ENCODE data around the gene KRT6B.
"Not testable (repeated sequence)": the region's sequence is repeated elsewhere in the genome, so short reads cannot be mapped to it uniquely, and the experiment has no call there.

The KRT6B gene

GRCh38 chr12:52469853-52470252, 17.9 kb upstream of the KRT6B start:
- DNase-seq (ENCODE audit: low read depth): no peak

DNA sequence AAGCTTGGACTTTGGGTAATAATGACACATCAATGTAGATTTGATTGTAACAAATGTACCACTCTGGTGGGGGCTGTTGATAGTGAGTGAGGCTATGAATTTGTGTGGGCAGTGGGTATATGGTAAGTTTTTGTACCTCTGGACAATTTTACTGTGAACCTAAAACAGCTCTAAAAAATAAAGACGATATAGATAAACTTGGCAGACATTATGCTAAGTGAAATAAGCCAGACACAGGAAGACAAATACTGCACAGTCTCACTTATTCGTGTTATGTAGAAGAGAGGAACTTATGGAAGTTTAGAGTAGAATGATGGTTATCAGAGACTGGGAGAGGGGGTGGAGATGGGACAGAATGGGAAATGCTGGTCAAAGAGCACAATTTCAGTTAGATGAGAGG, 13.0 kb upstream of the KRT6B start:
- no peak for DNase-seq (ENCODE audit: low read depth)

GRCh38 chr12:52461693-52462092, 9.7 kb upstream of the KRT6B start:
- DNase-seq (ENCODE audit: low read depth): no peak

DNA sequence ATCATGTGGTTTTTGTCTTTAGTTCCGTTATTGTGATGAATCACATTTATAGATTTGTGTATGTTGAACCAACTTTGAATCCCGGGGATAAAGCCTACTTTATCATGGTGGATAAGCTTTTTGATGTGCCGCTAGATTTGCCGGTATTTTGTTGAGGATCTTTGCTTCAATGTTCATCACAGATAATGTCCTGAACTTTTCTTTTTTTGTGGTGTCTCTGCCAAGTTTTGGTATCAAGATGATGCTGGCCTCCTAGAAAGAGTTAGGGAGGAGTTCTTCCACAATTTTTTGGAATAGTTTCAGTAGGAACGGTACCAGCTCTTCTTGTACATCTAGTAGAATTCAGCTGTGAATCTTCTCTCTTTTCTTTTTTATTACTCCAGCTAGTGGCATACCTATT, 6.9 kb upstream of the KRT6B start:
- no peak for DNase-seq (ENCODE audit: low read depth)

GRCh38 chr12:52455821-52456220, 3.9 kb upstream of the KRT6B start:
- DNase-seq (ENCODE audit: low read depth): no peak

DNA sequence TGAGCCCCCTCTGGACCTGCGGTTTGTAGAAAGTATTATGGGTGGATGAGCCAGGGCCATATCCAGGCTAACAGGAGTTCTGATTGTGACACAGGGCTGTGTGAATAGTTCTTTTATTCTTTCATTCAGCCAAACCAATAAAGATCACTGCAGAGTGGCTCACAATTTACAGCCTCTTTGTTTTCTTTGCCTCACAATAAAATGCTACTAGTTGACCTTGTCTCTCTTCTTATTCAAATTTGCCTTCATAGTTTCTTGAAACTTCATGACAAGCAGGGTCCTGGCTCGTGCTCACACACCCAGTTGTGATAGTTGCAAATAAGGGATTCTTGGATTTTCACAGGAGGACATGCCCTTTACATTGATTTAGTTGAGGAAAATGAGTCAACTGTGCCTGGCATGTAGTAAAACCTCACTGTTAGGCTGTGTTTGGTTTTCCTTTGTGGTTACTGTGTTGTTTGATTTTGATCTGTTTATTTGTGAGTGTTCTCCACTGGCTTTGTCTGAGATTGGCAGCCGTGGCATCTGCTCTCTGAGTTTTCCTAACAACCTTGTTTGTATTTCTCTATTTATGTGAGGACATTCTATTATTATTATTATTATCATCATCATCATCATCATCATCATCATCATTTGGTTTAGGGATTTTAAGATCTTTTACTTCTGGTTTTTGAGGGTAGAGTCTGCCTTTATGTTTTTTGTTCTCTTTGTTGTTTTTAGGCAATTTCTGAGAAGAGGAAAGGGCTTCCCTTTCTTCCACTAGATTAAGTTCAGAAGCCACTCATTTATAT, 2.7 kb upstream of the KRT6B start:
- no peak for DNase-seq (ENCODE audit: low read depth)

DNA sequence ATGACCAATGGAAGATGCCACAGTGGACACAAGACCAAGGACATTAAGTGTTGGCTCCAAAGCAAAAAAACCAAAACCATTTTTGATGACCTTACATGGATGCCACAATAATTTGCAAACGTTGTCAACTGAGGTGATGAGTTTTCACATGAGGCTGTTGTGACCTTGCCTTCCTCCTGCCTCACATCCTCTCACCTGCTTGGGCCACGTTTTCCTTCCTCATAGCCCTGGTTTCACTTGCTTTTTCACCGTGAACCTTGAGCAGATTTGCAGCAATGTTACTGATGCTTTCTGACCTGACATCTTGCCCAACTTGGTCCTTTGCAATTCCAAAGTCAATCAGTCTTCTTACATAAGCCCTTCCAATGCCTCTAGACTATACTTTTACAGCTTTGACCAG, 3.7 kb downstream of the KRT6B start:
- DNase-seq (ENCODE audit: low read depth): no peak

DNA sequence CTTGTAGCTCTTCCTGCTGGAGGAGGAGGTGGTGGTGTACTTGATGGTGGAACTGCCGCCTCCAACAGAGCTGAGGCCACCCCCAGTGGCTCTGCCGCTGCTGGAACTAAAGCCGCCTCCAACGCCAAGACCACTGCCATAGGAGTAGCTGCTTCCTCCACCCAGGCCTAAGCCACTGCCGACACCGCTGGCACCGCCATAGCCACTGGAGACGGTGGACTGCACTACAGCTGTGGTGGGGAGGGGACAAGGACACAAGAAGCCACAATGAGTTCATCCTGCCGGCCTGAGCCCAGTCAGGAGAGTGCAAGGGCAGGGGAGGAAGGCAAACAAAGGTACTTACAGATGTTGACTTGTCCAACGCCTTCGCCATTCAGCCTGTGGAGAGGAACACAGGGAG, 4.8 kb downstream of the KRT6B start:
- not testable (repeated sequence) for DNase-seq (ENCODE audit: low read depth)

DNA sequence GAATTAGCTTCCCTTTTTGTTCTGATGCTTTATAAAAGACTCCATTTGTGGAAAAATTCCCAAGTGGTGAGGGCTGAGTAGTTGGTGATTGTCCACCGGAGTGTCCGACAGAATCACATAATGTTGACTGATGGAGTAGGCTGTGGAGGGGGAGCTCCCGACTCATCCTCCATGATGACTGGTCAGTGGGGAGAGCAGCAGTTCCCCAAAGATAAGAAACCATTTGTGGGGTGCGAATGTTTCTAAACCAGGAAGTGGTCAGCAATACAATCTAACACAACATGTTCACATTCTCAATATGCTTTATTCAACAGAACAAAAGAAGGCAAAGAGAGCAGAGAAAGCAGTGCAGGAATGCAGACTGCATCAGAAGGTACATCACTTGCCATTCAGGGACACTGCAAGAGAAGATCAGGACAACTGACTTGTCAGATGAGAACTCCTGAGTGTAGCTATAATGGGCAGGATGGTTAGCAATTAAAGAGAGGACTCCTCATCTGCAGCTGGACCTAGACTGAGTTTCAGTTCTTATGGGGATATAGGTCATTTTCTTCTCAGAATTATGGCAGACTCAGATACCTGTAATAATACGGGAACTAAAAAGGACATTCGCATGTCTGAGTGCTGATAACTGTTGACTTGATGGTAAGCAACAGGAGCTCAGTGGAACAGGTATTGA, 5.4 kb downstream of the KRT6B start:
- no peak for DNase-seq (ENCODE audit: low read depth)

DNA sequence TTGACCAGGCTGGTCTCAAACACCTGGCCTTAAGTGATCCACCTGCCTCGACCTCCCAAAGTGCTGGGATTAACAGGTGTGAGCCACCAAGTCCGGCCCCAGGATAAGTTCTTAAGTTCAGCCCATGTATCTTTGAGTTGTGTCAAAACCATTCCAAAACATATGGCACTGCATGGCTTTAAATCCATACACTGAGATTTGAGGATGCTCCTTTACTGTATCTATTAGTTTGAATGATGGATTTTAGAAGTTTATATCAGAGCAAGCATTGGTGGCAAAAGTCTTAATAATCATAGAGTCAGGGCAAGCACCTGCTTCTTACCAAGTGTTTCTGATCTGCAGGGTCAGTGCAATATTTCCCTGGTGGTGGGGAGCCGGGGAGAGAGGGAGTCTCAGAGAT, 6.1 kb downstream of the KRT6B start:
- no peak for DNase-seq (ENCODE audit: low read depth)

DNA sequence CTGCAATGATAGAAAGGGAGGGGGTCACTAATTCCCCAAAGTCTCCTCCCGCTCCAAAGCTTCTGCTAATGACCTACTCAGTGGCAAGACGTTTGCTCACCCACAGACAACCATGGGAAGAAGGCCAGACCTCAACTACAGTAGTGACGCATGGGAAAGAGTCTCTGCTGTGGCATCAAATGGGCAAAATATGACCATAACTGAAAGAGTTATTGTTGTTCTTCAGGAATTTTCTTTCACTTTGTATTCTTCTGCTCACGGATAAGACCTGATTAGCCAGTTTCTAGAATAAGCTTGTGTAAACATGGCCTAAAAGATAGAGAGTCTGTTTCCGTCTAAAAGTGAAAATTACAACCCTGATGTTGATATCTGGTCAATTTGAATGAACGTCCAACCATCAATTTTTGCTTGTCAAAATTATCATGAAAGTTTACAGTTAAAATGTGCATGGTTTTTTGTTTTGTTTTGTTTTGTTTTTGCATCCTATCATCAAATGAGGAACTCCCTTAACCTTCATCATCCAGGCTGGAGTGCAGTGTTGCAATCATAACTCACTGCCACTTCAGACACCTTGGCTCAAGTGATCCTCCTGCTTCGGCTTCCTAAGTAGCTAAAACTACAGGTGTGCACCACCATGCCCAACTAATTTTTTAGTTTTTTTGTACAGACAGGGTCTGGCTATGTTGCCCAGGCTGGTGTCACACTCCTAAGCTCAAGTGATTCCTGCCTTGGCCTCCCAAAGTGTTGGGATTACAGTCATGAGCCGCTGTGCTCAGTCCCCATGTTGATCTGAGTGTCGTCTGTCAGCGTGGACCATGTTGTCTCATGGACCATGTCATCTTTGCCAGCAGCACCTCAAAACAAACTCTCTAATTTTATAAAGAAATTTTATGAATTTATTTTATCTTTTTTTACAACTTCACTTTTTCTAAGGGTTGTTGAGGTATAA, 7.0 kb downstream of the KRT6B start:
- no peak for DNase-seq (ENCODE audit: low read depth)

- no peak for DNase-seq (ENCODE audit: low read depth)
Observed at GRCh38 chr12:52443966-52444365, 8.0 kb downstream of the KRT6B start.

DNA sequence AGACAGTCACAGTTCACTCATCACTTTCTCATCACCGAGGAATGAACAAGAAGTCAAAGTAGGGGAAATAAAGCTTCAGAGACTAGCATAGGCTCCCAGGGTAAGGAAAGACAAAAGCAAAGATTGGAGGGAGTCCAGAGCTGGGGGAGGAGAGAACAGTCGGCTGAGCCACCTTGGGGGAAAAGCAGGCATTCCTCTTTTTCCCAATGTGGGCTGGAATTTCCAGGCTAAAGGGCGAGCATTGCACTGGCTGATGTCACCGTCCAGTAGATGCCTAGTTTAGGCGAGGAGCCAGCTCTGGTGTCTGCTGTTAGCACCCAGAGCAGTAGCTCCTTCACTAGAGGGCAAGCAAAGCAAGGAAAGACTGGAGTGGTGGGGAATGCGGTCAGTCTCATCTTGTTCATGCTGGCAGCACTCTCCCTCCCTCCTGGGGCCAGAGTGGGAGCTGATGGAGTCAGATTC, 9.3 kb downstream of the KRT6B start:
- no peak for DNase-seq (ENCODE audit: low read depth)

GRCh38 chr12:52441320-52441911, 10.5 kb downstream of the KRT6B start:
- no peak for DNase-seq (ENCODE audit: low read depth)

GRCh38 chr12:52440821-52441319, 11.1 kb downstream of the KRT6B start:
- no peak for DNase-seq (ENCODE audit: low read depth)

DNA sequence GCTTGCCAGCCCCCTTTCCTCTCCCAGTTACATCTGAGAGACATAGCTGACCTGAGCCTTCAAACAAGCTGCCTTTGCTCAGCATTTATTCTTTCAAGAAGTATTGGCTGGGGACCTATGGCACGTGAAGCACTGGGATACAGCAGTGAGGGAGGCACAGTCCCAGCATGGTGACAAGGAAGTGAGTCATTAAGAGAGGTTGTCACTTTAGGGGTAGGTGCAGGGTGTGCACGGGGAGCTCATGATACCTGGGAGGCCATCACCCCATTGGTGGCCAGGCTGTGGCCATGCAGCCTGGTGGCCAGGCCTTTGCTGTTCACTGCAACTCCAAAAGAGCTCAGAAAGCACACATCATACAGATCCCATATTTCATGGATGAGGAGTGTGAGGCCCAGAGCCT, 12.1 kb downstream of the KRT6B start:
- DNase-seq (ENCODE audit: low read depth): no peak

DNA sequence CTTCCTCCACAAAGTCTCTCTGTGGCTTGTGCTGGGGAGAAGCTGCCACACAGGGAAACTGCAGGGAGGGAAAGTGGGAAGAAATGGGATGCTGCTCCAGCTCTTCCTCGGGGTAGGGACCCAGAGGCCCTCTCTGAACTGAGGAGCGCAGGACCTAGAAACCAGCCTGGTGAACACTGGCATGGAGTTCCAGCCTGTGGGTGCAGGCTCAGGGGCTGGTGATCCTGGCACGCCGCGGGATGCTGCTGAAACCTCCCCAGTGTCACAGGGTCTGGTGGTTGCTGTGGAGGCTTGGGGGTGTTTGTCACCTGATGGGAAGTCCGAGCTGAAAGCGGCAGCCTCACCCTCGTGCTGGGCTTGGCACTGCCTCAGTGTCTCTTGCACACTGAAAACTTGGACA, 12.5 kb downstream of the KRT6B start:
- DNase-seq (ENCODE audit: low read depth): no peak

- no peak for DNase-seq (ENCODE audit: low read depth)
Observed at GRCh38 chr12:52438305-52439301, 13.3 kb downstream of the KRT6B start.

- no peak for DNase-seq (ENCODE audit: low read depth)
Observed at GRCh38 chr12:52437508-52437907, 14.4 kb downstream of the KRT6B start.

DNA sequence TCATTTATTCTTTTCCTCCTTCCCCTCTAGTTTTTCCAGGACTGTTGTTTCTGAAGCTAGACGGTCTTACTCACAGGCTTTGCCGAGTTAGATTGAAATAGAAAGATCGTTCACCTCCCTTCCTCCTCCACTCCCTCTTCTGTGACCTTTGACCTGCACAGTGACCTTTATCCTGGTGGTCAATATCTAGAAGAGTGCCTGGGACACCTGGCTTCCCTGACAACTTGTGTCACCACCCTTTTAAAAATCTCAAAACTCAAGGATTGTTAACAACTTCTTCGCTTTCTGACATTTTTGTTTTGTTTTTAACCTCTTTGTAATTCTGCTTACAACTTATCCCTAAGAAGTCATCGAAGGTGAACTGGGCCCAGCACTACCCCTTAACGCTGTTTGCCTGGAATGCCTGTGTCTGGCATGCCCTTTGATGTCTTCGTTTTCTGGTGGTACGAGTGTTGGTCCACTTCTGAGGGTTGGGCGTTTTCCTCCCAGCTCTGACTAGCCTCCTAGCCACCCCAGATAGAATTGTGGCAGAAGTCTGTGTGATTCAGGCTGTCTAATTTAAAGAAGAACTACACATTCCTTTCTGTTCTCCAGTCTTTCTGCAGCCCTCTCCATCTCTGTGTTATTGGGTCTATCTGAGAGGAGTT, 15.0 kb downstream of the KRT6B start:
- DNase-seq (ENCODE audit: low read depth): no peak

Measured in activated gamma-delta T cell treated with anti-CD3 and anti-CD28 coated beads, Interleukin-2, amount 50 U/mL, for 16 hours (primary cell).